Measurements from ENCODE around the gene SLC13A1. TPM values are rescaled to one million over a fixed set of nuclear protein-coding genes. Genes with fewer than 3 reads are reported as not detected.

Gene SLC13A1
- total and polyA plus RNA-seq, 2 experiments from 2014 or later, result not detected

- no peak overlapping the region for H3K4me3 Mint-ChIP-seq
- Histone ChIP-seq H3K4me3 (no peak overlapping the region), H2AFZ (no peak overlapping the region), H3K27me3 (ENCODE audit: insufficient read depth) (no peaks in the 10 kb centered on the region), H3K4me2 (no peak overlapping the region), H3K4me1 (ENCODE audit: insufficient read depth) (peaks cover 10% of the 10 kb centered on the region), H3F3A (replicated peaks; ENCODE audit: low read depth) (no peaks in the 10 kb centered on the region), H3K79me2 (replicated peaks; ENCODE audit: insufficient read depth) (no peaks in the 10 kb centered on the region), H3K36me3 (ENCODE audit: insufficient read depth) (peaks cover 7% of the 10 kb centered on the region), H3K9me2 (ENCODE audit: insufficient read depth) (peaks cover 4% of the 10 kb centered on the region; the same call in 1 of the 2 replicates), H4K20me1 (replicated peaks; ENCODE audit: insufficient read depth) (no peaks in the 10 kb centered on the region), H3K27ac (ENCODE audit: low read depth) (no peak overlapping the region)
- peaks cover 38% of the 10 kb centered on the region for H3K9me3 Mint-ChIP-seq
- ATAC-seq, result no peak
- peaks cover 11% of the 10 kb centered on the region for H3K4me1 Mint-ChIP-seq
- no peak for DNase-seq (ENCODE audit: low spot score)
- no peak for TF ChIP-seq ZNF114 (CRISPR knock-in tag; IDR thresholded peaks at IDR 0.05)
- no peak for TF ChIP-seq NANOG (IDR thresholded peaks at IDR 0.05; ENCODE audit: borderline replicate concordance)
- no peak for TF ChIP-seq REST (IDR thresholded peaks at IDR 0.05; ENCODE audit: unreplicated experiment)
- TF ChIP-seq JUNB (IDR thresholded peaks at IDR 0.05; ENCODE audit: unreplicated experiment), result no peak
- no peak for TF ChIP-seq ZNF462 (CRISPR knock-in tag; IDR thresholded peaks at IDR 0.05)
- TF ChIP-seq CREB1 (CRISPR knock-in tag; IDR thresholded peaks at IDR 0.05; ENCODE audit: low read depth), result no peak
- TF ChIP-seq ETS1 (IDR thresholded peaks at IDR 0.05), result no peak
- TF ChIP-seq STAT1 (IDR thresholded peaks at IDR 0.05; ENCODE audit: unreplicated experiment), result no peak
- no peak for TF ChIP-seq EZH2 (IDR thresholded peaks at IDR 0.05; ENCODE audit: low read depth, unreplicated experiment)
- no peak for TF ChIP-seq POLR2AphosphoS5 (IDR thresholded peaks at IDR 0.05; ENCODE audit: low read depth)
- no peak for TF ChIP-seq EZH2phosphoT487 (IDR thresholded peaks at IDR 0.05; ENCODE audit: unreplicated experiment)
- peaks cover 31% of the 10 kb centered on the region; the same call in 2 of the 3 replicates for H3K36me3 Mint-ChIP-seq (ENCODE audit: low read depth)
- no peaks in the 10 kb centered on the region for H3K27me3 Mint-ChIP-seq (ENCODE audit: insufficient read depth, low read depth, poor library complexity)
- H3K27ac Mint-ChIP-seq, result no peak overlapping the region
Measured at GRCh38 chr7:123215350-123215749, 15.6 kb upstream of the SLC13A1 start.

Measured in GM23338 (cell line).